GM18909 (cell line): ENCODE measurements around the gene TBC1D22B.

Source experiments
- ATAC-seq: cut with Tn5 transposase; IDR thresholded peaks from one replicate; pipeline ENCODE4 v1.9.1; 2021; ENCODE audit warnings: mild to moderate bottlenecking; ENCODE audit not compliant: unreplicated experiment, poor library complexity

The TBC1D22B gene, protein sequence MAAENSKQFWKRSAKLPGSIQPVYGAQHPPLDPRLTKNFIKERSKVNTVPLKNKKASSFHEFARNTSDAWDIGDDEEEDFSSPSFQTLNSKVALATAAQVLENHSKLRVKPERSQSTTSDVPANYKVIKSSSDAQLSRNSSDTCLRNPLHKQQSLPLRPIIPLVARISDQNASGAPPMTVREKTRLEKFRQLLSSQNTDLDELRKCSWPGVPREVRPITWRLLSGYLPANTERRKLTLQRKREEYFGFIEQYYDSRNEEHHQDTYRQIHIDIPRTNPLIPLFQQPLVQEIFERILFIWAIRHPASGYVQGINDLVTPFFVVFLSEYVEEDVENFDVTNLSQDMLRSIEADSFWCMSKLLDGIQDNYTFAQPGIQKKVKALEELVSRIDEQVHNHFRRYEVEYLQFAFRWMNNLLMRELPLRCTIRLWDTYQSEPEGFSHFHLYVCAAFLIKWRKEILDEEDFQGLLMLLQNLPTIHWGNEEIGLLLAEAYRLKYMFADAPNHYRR

DNA sequence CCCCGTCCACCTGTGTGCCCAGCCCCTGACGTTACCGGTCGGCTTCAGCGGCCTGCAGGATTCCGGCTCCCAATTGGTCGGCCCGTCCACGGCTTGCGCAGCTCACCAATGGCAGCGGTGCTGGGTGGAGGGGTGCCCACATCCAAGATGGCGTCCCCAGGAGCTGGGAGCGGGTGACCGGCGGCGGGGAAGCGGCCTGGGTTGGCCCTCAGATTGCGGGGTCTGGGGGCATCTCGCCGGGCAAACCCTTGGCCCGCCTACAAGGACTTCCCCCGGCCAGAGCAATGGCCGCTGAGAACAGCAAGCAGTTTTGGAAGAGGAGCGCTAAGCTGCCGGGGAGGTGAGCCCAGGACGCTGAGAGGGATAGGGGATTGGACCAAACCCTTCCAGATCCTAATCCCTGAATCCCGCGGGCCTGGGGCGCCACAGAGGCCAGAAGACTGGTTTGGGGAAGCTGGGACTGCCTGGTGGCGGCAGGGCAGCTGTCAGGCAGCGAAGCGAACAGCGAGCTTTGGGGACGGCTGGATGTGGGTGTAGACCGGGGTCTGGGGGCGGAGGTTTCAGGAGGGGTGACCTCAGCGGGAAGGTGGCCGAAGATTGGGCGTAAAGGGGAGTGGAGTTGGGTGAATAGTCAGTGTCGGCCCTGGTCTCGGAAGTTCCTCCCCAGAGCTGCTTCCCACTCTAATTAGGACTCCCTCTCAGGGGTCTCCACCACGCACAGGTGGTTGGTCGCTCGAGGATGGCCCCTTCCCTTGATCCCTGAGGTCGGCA lies at the start of gene TBC1D22B, which contains the start of gene TMEM217:
TSS of gene TBC1D22B (plus strand) at position 139 of the 771 bp plus-strand sequence. CDS start at position 285, 146 bp downstream.
TSS of gene TMEM217 (minus strand) at position 511 of the 771 bp plus-strand sequence. CDS start 39,114 bp downstream, outside the sequence.
- ATAC-seq = peak; percentile 97

DNA sequence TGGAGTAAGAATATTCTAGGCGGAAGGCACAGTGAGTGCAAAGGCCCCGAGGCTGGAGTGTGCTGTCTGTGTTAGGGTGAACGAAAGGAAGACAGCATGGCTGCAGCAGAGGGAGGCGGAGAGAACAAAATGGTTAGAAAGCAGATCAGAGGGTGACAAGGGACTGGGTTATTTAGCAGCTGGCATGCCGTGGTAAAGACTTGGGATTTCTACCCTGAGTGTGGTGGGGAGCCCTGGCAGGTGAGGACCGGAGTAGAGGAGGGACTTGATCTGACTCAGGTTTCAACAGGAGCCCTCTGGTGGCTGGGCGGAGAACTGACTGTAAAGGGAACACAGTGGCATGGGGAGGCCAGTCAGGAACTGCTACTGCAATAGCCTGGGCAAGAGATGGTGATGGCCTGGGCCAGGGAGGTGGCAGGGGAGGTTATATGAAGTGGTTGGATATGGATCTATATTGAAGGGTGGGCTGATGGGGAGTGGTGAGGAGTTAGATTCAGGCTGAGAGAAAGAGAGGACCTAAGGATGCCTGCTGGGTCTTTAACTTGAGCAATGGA lies 49.6 kb upstream of the TBC1D22B start:
- ATAC-seq = peak; percentile 52

DNA sequence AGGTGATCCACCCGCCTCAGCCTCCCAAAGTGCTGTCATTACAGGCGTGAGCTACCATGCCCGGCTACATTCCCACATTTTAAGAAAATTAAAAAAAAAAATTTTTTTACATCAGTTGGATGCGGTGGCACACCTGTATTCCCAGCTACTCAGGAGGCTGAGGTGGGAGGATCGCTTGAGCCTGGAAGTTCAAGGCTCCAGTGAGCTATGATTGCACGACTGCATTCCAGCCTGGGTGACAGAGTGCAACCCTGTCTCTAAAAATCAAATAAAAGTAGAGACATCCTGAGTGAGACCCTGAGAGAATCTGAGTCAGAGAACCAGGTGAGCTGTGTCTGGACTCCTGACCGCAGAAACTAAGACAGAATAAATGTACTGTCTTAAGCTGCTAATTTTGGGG lies 48.8 kb upstream of the TBC1D22B start:
- ATAC-seq = no peak

DNA sequence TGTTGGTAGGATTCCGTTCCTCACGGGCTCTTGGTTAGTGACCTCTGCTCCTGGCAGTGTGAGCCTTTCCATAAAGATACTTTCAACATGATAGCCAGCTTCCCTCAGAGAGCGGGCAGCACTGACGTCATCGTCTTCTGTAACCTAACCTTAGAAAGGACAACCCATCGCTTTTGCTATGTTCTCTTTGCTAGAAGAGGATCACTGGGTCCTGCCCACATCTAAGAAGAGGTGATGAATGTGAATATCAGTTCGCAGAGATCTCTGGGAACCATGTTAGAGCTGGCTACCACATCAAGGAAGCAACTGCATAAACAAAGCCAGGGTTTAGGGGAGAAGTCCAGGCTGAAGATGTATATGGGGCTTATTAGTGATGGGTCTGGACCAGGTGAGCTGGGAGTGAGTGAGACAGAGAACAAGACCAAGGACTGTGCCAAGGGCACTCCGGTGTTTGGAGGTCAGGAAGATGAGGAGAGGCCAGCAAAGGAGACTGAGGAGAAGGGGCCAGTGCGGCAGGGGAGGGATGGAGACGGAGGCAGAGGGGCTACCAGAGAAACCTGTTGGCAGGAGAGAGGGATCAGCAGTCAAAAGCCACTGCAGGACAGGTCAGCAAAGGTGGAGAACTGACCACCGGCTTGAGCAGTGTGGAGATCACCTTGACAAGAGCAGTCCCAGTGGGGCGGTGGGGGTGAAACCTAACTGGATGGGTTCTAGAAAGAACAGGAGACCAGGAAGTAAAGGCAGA lies 47.9 kb upstream of the TBC1D22B start:
- ATAC-seq = no peak

DNA sequence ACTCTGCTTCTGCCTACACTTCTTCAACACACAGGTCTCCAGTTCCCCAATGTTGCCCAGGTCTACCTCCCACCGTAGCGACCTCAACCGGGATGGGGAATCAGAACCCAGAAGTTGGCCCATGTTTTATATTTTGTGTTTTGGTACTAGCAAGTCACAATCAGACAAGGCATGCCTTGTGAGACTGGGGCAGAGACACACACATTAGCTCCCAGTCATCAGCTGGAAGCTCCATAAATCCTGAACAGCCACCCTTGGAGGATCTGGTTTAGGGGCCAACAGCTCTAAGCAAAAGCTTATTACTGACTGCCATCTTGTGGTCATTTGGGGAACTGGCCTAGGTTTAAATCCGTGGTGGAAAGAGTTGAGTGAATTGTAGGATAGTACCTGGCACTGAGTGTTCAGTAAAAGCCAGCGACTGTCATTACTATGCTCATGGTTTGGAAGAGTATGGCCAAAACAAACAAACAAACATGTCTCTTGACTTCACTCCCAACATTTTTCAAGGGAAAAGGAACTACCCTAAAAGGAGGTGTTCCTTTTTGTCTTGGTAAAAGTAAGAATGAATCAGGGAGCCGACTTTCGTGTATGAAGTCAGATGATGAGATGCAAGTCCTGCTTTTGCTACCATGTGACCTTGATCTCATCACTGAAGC lies 47.1 kb upstream of the TBC1D22B start:
- peak; percentile 53 for ATAC-seq

DNA sequence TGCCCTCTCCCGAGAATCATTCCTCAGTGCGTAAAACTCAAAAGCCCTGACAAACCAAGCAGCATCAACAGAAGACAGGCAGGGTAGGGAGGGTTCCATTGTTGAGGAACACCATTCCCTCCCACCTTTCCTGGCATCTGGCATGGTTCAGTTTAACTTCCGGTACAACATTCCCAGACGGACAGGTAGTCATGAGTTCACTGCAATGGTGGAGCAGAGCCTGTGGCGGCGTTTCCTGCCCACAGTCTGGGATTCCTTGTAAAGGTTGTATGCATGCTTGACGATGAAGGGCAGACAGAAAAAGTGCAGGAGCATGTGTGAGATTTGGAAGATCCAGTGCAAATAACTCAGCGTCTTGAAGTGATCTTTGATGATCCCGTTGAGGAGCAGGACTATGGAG lies 45.3 kb upstream of the TBC1D22B start:
- ATAC-seq = no peak

DNA sequence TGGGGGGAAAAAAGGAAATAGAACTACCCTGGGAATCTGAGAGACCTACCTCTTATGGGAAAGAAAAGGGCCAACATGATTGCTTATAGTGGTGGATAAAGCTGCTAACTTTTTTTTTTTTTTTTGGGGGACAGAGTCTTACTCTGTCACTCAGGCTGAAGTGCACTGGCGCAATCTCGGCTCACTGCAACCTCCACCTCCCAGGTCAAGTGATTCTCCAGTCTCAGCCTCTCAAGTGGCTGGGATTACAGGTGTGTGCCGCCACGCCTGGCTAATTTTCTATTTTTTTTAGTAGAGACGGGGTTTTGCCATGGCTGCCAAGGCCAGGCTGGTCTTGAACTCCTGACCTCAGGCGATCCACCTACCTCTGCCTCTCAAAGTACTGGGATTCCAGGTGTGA lies 39.5 kb upstream of the TBC1D22B start:
- ATAC-seq = no peak

DNA sequence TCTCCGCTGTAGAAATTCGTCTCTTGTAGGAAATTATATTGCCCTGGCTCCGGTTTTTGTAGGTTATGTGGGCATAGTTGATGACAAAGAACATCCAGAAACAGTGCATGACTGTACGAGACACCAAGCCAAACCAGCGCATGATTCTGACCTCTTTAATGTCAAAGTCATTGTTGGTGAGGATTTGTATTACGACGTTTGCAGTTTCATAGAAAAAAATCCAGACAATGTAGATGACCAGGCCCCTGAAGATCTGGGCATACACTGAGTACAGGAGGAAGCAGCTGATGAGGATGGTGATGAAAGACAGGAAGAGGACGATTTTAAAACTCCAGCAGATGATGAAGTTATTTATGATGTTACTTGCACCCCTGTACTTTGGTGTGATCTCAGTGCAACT lies 39.1 kb upstream of the TBC1D22B start:
- no peak for ATAC-seq

DNA sequence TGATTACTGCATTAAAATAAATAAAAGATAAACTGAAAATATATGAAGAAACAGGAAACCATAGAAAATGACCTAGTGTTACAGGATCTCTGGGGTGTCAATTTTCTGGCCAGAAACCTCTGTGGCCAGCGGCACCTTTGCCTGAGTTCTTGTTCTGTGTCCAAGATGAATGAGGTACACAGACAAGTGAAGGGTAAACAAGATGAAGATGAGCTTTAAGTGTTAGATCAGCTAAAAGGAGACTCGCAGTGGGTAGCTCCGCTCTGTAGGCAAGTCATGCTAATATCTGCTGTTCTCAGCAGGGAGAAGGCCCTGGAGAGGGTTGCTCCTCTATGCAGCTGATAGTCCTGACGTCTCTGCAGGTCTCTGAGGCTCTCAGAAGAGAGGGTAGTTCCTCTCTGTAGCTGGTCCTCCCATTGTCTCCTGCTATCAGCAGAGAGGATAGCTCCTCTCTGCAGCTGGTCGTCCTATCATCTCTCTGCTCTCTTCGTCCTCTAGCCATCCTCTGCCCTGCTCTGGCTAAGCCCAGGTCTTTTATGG lies 35.9 kb upstream of the TBC1D22B start:
- ATAC-seq = peak; percentile 13

DNA sequence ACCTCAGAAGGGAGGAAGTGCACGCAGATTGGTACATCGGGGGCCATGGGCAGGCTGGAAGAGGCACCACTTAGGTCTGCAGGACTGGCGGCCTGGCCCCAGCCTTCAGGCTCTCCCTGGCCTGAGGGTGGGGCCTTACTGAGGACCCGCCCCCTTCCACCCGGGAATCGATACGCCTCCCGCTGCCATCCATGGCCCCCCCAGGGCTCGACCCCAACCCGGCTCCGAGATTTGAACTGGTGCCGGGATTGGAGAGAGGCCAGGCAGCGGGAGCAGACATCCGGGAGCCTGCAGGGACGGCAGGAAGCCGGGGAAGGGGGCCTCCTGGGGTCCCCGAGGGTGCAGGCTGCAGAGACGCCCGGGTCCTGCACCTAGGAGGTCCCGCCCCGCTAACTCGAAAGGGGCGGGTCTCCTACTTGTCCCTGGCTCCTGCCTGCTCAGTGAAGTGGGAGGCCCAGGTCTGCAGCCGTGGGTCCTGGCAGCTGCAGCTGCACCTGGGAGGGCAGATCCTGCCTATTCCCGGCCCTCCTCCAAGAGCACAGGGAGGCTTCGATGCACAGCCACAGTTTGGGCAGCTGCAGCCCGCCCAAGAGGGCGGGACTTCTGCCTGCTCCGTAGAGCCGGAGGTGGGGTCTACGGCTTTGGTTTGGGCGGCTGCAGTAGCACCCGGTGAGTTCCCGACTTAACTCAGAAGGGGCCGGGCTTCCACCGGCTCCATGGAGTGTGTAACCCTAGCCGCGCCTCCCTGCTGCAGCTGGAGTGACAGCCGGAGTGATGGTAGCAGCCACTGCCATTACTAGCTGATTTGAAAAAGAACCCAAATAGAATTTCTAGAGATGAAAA lies 35.2 kb upstream of the TBC1D22B start:
- ATAC-seq = peak; percentile 90

DNA sequence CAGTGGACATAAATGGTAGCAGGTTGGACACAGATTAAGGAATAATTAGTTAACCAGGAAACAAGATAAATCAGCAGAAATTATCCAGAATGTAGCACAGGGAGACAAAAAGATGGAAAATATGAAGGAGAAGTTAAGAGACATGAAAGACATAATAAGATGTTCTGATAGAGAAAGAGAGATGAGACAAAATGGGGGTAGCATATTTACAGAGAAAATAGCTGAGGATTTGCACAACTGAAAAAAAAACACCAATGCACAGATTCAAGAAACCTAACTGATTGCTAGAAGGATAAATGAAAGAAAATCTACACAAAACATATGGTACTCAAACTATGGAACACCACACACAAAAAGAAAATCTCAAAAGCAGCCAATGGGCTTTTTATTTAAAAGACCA lies 34.6 kb upstream of the TBC1D22B start:
- no peak for ATAC-seq

DNA sequence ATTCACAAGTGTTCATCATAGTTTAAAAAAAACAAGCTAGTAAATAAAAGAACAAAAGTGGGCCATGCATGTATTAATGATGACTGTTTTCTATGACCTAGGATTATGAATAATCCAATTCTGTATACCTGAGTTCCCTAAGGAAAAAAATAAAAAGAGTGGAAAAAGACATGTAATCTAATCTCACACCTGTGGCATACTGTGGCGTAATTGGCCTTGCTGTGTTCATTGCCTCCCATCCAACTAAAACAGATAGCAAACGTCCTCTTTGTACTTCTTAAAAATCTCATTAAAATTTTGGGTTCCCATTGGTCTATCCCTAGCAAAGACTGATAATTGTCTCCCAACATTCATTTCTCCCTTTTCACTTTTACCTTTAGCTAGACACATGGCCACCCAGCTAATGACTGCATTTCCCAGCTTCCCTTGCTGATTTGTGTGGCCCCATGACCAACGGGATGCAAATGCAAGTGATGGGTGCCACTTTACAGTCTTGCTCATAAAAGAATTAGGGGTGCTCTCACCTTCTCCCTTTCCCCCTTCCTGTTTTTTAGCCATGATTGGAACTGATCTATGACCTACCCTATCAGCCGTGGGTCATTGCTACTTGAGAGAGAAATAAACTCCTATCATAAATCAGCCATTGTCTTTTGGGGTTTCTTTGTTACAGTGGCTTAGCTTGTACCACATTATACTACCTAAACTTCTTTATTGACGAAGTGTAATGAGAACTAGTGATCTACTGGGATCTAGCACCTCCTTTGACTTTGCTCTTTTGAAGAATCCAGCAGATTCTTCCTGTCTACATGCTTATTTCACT lies 32.0 kb upstream of the TBC1D22B start:
- no peak for ATAC-seq

DNA sequence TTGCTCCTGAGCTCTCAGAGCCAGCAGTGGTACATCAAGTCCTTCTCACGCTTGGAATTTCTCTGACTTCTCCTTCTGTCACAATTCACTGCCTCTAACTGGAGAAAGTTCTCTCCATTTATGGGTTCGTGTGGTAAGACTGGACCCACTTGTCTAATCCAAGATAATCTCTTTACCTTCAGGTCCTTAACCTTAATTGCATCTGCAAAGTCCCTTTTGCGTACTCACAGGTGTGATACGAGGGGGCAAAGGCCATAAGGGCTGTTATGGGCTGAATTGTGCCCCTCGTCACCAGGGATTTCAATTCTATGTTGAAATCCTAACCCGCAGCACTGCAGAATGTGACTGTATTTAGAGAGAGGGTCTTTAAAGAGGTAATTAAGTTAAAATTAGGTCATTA lies 27.5 kb upstream of the TBC1D22B start:
- no peak for ATAC-seq

DNA sequence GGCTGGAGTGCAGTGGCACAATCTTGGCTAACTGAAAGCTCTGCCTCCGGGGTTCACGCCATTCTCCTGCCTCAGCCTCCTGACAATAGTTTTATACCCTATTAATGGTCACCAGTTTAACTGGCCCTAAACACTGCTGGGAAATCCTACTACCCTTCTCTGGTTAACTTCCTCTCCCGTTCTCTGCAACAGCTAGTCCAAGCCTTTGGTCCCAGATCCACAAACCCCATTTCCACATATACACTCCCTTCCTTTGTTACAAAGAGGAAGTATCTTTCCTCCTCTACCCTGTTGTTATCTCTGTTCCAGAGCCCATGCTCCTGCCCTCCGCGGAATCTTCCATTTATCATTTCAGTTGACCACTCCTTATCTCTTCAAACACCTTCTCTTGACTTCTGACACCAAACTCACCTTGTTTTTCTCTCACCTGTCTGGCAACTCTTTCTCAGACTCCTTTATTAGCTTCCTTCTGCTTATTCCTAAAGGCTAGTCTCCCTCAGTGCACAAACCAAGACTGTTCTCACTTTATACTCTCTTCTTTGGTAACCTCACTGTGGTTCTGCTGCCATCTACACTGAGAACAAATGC lies 25.0 kb upstream of the TBC1D22B start:
- ATAC-seq = no peak

DNA sequence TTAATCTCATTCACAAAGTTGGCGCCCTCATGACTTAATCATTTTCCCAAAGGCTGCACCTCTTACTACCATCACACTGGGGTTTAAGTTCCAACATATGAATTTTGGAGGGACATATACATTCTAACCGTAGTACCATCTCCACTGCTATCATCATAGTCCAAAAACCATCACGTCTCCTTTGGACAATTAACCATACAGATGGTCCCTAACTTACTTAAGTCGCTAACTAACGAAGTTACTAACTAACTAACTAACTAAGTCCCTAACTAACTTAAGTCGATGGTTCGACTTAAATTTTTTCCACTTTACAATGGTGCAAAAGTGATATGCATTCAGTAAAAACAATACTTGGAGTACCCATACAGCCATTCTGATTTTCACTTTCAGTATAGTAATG lies 24.0 kb upstream of the TBC1D22B start:
- ATAC-seq = no peak

DNA sequence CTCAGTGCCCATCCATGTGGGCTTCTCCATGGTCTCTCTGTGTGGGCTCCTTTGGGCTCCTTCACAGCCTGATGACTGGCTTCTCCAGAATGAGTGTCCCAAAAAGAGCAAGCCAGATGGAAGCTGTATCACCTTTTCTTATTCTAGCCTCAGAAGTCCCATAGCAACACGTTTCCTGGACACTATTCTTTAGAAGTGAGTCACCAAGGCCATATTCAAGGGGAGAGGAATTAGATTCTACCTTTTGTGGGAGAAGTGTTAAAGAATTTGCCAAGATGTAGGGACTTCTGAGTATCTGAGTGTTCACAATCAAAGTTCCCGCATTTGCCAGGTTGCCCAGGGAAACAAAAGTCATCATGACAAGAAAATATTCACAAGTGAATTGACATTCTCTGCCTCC lies 20.7 kb upstream of the TBC1D22B start:
- no peak for ATAC-seq

DNA sequence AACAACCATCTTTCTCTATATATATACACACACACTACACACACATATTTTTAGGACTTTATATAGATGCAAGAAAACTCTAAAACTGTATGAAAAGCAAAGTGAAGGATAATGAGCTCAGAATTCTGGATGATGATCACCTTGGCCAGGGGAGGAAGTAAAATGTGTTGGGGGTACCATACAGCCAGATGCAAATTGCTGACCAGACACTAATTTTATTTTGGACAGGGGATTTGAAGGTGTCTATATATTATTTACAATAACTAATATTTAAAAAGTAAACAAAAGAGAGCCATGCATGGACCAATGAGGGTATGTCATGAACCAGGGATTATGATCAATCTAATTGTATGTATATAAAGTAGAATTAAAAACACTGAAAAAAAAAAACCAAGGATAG lies 19.8 kb upstream of the TBC1D22B start:
- ATAC-seq = no peak
